ENCODE measurements around the gene HIVEP1. TPM values are rescaled to one million over a fixed set of nuclear protein-coding genes. Genes with fewer than 3 reads are reported as not detected.

HIVEP1 gene
- total and polyA plus RNA-seq, 2 donors from 2014 or later: 3.6 to 30.4 TPM

- Histone ChIP-seq H3K9ac (ENCODE audit: low read length in 3 of 3) (no peak overlapping the region), H3K4me3 (ENCODE audit: low read length in 3 of 3) (no peak overlapping the region), H3K4me1 (ENCODE audit: control insufficient read depth in 2 of 3, insufficient read depth in 2 of 3, low read depth in 1 of 3, low read length in 3 of 3) (peaks cover 0 to 5% (median 0%) of the 10 kb centered on the region in 3 donors), H3K27me3 (ENCODE audit: control insufficient read depth, insufficient read depth, low read length) (no peaks in the 10 kb centered on the region), H3K36me3 (ENCODE audit: control insufficient read depth in 2 of 3, insufficient read depth in 3 of 3, low read length in 3 of 3) (no peaks in the 10 kb centered on the region), H3K9me3 (ENCODE audit: control insufficient read depth in 2 of 3, insufficient read depth in 1 of 3, low read length in 3 of 3) (no peaks in the 10 kb centered on the region), H3K27ac (ENCODE audit: low read depth in 2 of 2, low read length in 2 of 2) (no peak overlapping the region)
- FAIRE-seq (no peak), DNase-seq (no peak)
- intact Hi-C loops (cut with DNase I): no loop called here
- no peak for TF ChIP-seq CTCF (IDR thresholded peaks at IDR 0.05; ENCODE audit: borderline replicate concordance, extremely low read depth, insufficient read depth)
Observed at GRCh38 chr6:12048609-12049008, 36.5 kb downstream of the HIVEP1 start.

GRCh38 chr6:12049165-12049564 lies 37.1 kb downstream of the HIVEP1 start:
- H3K27me3 ChIP-seq (ENCODE audit: control insufficient read depth, insufficient read depth, low read length): no peaks in the 10 kb centered on the region
- DNase-seq (no peak), FAIRE-seq (no peak)
- H3K4me3 ChIP-seq (ENCODE audit: low read length in 3 of 3): no peak overlapping the region
- peaks cover 0 to 5% (median 0%) of the 10 kb centered on the region in 3 donors for H3K4me1 ChIP-seq (ENCODE audit: control insufficient read depth in 2 of 3, insufficient read depth in 2 of 3, low read depth in 1 of 3, low read length in 3 of 3)
- TF ChIP-seq CTCF (IDR thresholded peaks at IDR 0.05; ENCODE audit: borderline replicate concordance, extremely low read depth, insufficient read depth): no peak
- no peak overlapping the region for H3K27ac ChIP-seq (ENCODE audit: low read depth in 2 of 2, low read length in 2 of 2)
- no peaks in the 10 kb centered on the region for H3K9me3 ChIP-seq (ENCODE audit: control insufficient read depth in 2 of 3, insufficient read depth in 1 of 3, low read length in 3 of 3)
- H3K36me3 ChIP-seq (ENCODE audit: control insufficient read depth in 2 of 3, insufficient read depth in 3 of 3, low read length in 3 of 3): no peaks in the 10 kb centered on the region
- H3K9ac ChIP-seq (ENCODE audit: low read length in 3 of 3): no peak overlapping the region
- intact Hi-C loops (cut with DNase I): no loop called here

GRCh38 chr6:12051861-12052368 lies 39.8 kb downstream of the HIVEP1 start:
- H3K4me1 ChIP-seq (ENCODE audit: control insufficient read depth in 2 of 3, insufficient read depth in 2 of 3, low read depth in 1 of 3, low read length in 3 of 3): no peaks in the 10 kb centered on the region
- H3K27ac ChIP-seq (ENCODE audit: low read depth in 2 of 2, low read length in 2 of 2): no peak overlapping the region
- no peak for TF ChIP-seq CTCF (IDR thresholded peaks at IDR 0.05; ENCODE audit: borderline replicate concordance, extremely low read depth, insufficient read depth)
- intact Hi-C loops (cut with DNase I): no loop called here
- no peak for FAIRE-seq
- no peaks in the 10 kb centered on the region for H3K9me3 ChIP-seq (ENCODE audit: control insufficient read depth in 2 of 3, insufficient read depth in 1 of 3, low read length in 3 of 3)
- peak in 2 of 5 donors; percentile 38 to 58 for DNase-seq
- H3K9ac ChIP-seq (ENCODE audit: low read length in 3 of 3): no peak overlapping the region
- no peak overlapping the region for H3K4me3 ChIP-seq (ENCODE audit: low read length in 3 of 3)
- H3K36me3 ChIP-seq (ENCODE audit: control insufficient read depth in 2 of 3, insufficient read depth in 3 of 3, low read length in 3 of 3): no peaks in the 10 kb centered on the region
- H3K27me3 ChIP-seq (ENCODE audit: control insufficient read depth, insufficient read depth, low read length): no peaks in the 10 kb centered on the region
